DND-41 (cell line): ENCODE data around the gene CTRB1.

ENCODE experiments used
- ATAC-seq: fragments of 200-7000 bp; cut with Tn5 transposase; 3 replicates; pipeline ENCODE4 v1.9.1; 2021; ENCODE audit warnings: low read depth; ENCODE audit not compliant: insufficient read depth
- DNase-seq: peaks from one replicate; pipeline ENCODE4 v3.0.0-alpha.2; 2020
- H2AFZ ChIP-seq: 2 replicates; pipeline ENCODE4 v1.6.0; 2012; ENCODE audit warnings: low read depth, low read length
- H3K27ac ChIP-seq: 2 replicates; pipeline ENCODE4 v1.5.1; 2012; ENCODE audit warnings: low read length, inconsistent platforms
- H3K27me3 ChIP-seq: fragments of 200-600 bp; sonication (generic); 2 replicates; pipeline ENCODE4 v1.6.0; 2012; ENCODE audit warnings: low read length, mild to moderate bottlenecking, inconsistent platforms; ENCODE audit not compliant: insufficient read depth, poor library complexity
- H3K36me3 ChIP-seq: 2 replicates; pipeline ENCODE4 v1.5.1; 2012; ENCODE audit warnings: low read length, inconsistent platforms; ENCODE audit not compliant: insufficient read depth
- H3K4me1 ChIP-seq: 2 replicates; pipeline ENCODE4 v1.5.1; 2012; ENCODE audit warnings: mild to moderate bottlenecking, low read length; ENCODE audit not compliant: insufficient read depth
- H3K4me2 ChIP-seq: 2 replicates; pipeline ENCODE4 v1.6.0; 2012; ENCODE audit warnings: mild to moderate bottlenecking, moderate library complexity, low read length, inconsistent platforms; ENCODE audit not compliant: insufficient read depth
- H3K4me3 ChIP-seq, 2 experiments: fragments of 200-600 bp in 1 of 2; shearing (Covaris generic) in 1 of 2; 2 replicates each; pipeline ENCODE4 v1.5.1; 2012 to 2016; ENCODE audit warnings: inconsistent platforms in 2 of 2, low read length in 2 of 2, mild to moderate bottlenecking in 2 of 2, low read depth in 1 of 2, moderate library complexity in 1 of 2
- H3K79me2 ChIP-seq: 2 replicates; pipeline ENCODE4 v1.6.0; 2012; ENCODE audit warnings: low read length, inconsistent platforms; ENCODE audit not compliant: insufficient read depth
- H3K9ac ChIP-seq: 2 replicates; pipeline ENCODE4 v1.6.0; 2012; ENCODE audit warnings: low read depth, mild to moderate bottlenecking, inconsistent platforms, low read length, moderate library complexity
- H3K9me3 ChIP-seq: 2 replicates; pipeline ENCODE4 v1.5.1; 2012; ENCODE audit warnings: low read length, moderate library complexity, mild to moderate bottlenecking, inconsistent platforms; ENCODE audit not compliant: insufficient read depth, severe bottlenecking
- H4K20me1 ChIP-seq: 2 replicates; pipeline ENCODE4 v1.6.0; 2012; ENCODE audit warnings: low read length; ENCODE audit not compliant: insufficient read depth
- CTCF ChIP-seq: IDR thresholded peaks from 2 replicates; pipeline ENCODE4 v1.5.1; 2012; ENCODE audit warnings: borderline replicate concordance, low read length, moderate library complexity, mild to moderate bottlenecking; ENCODE audit not compliant: poor library complexity, severe bottlenecking; ENCODE audit errors: extremely low read depth
- EZH2 ChIP-seq: IDR thresholded peaks from 3 replicates; pipeline ENCODE4 v1.6.1; 2012; ENCODE audit warnings: borderline replicate concordance, low read depth, mild to moderate bottlenecking, moderate library complexity, low read length, inconsistent platforms; ENCODE audit not compliant: severe bottlenecking

Gene CTRB1

GRCh38 chr16:75233611-75233938 is 14.8 kb downstream of the CTRB1 start:
- no peaks in the 10 kb centered on the region for H3K27me3 ChIP-seq
- no peaks in the 10 kb centered on the region for H3K36me3 ChIP-seq
- ATAC-seq (no peak), DNase-seq (no peak)
- no peak overlapping the region for H3K27ac ChIP-seq
- peak overlapping the region; percentile 14; the same call in 1 of the 2 replicates for H3K9ac ChIP-seq
- H3K4me2 ChIP-seq = peak overlapping the region; percentile 48; the same call in 1 of the 2 replicates
- H3K4me3 ChIP-seq = no peak overlapping the region
- no peaks in the 10 kb centered on the region for H3K9me3 ChIP-seq
- peaks cover 6% of the 10 kb centered on the region for H3K4me1 ChIP-seq
- H2AFZ ChIP-seq = no peak overlapping the region; the same call in 1 of the 2 replicates
- no peak for TF ChIP-seq CTCF
- TF ChIP-seq EZH2 = no peak
- H3K79me2 ChIP-seq = no peaks in the 10 kb centered on the region
- H4K20me1 ChIP-seq = peaks cover 8% of the 10 kb centered on the region; the same call in 1 of the 2 replicates

GRCh38 chr16:75234856-75235696 is 16.3 kb downstream of the CTRB1 start:
- Histone ChIP-seq H3K9ac (no peak overlapping the region), H3K4me2 (no peak overlapping the region), H3K27ac (no peak overlapping the region), H3K9me3 (no peaks in the 10 kb centered on the region), H3K36me3 (no peaks in the 10 kb centered on the region), H3K79me2 (no peaks in the 10 kb centered on the region), H2AFZ (no peak overlapping the region), H3K27me3 (no peaks in the 10 kb centered on the region), H3K4me1 (peaks cover 6% of the 10 kb centered on the region), H4K20me1 (peaks cover 8% of the 10 kb centered on the region; the same call in 1 of the 2 replicates), H3K4me3 (no peak overlapping the region)
- TF ChIP-seq EZH2 = no peak
- no peak for TF ChIP-seq CTCF
- ATAC-seq = no peak
- DNase-seq = no peak

GRCh38 chr16:75235721-75236193 is 17.0 kb downstream of the CTRB1 start:
- H2AFZ ChIP-seq = no peak overlapping the region
- no peak overlapping the region for H3K4me3 ChIP-seq
- H3K36me3 ChIP-seq = no peaks in the 10 kb centered on the region
- no peak for TF ChIP-seq EZH2
- TF ChIP-seq CTCF = no peak
- H3K79me2 ChIP-seq = no peaks in the 10 kb centered on the region
- peaks cover 6% of the 10 kb centered on the region for H3K4me1 ChIP-seq
- H3K9me3 ChIP-seq = no peaks in the 10 kb centered on the region
- peaks cover 9% of the 10 kb centered on the region; the same call in 1 of the 2 replicates for H4K20me1 ChIP-seq
- H3K9ac ChIP-seq = no peak overlapping the region
- H3K27ac ChIP-seq = no peak overlapping the region
- no peak overlapping the region for H3K4me2 ChIP-seq
- no peaks in the 10 kb centered on the region for H3K27me3 ChIP-seq
- DNase-seq (no peak), ATAC-seq (no peak)
